SHP77 treated with DMSO at 0.1 percent for 48 hours (cell line): ENCODE data around the gene NOP16.
"Not testable (repeated sequence)": the region's sequence is repeated elsewhere in the genome, so short reads cannot be mapped to it uniquely, and the experiment has no call there.

ENCODE experiments used
- DNase-seq: peaks from one replicate; lab custom pipeline; 2025; lab: John Stamatoyannopoulos, UW

NOP16 gene

GRCh38 chr5:176409765-176410164 lies 21.4 kb upstream of the NOP16 start:
- DNase-seq: no peak

- DNase-seq: no peak
Measured at GRCh38 chr5:176408590-176408989, 20.2 kb upstream of the NOP16 start.

- DNase-seq: not testable (repeated sequence)
Measured at GRCh38 chr5:176408252-176408573, 19.8 kb upstream of the NOP16 start.

DNA sequence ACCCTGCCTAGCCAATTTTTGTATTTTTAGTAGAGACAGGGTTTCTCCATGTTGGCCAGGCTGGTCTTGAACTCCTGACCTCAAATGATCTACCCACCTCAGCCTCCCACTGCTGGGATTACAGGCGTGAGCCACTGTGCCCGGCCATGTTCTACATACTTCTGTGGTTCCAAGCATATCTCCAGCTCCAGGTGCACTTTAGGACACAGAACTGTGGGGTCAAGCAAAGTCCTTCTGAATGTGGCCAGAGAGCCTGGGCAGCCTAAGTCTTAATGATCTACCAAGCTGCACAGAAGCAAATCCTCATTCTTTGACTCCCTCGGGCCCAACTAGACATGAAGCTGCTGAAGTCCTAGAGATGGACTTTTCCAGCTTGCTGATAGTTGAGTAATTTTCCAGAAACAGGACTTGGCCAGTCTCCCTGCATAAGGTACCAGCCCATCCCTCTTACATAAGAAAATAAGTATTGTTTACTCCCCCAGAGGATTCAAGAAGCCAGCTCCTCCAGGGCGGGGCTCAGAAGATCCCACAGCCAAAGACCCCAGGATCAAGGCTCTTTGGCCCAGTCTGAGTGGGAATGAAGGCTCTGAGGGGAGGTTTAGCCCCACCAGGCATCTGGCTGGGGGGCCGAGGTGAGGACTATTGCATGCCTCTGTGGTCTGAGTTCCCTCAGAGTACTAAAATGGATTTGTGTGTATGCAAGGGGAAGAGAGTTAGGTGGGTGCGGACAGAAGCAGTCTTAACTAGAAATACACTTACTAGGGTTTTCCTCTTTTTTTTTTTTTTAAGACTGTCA lies 19.3 kb upstream of the NOP16 start:
- DNase-seq: no peak

DNA sequence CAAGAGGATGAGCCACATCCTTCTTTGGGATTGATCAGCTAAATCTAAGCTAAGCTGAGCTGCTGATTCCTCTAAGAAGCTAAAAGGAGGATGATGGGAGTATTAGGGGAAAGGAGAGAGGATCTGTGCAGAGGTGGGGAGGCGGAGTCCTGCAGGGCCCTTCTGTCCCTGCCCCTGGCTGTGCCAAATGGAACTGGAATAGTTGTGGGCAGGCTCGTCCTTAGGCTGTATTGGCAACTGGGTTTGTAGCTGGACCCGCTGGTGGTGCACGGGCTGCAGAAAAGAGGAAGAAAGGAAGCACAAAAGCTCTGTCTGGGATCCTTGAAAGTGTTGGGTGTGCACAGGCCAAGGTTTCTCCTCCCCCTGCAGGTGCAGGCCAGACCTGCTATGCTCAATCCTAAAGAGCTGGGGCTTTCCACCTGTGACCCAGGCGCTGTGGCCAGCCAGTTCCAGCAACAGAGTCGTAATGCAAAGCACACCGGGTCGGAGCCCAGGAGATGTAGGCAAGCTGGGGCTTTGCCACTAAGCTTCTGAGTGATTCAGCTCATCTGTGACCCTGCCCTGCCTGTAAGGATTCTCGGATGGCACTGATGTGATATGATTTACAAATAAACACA lies 18.1 kb upstream of the NOP16 start:
- no peak for DNase-seq

DNA sequence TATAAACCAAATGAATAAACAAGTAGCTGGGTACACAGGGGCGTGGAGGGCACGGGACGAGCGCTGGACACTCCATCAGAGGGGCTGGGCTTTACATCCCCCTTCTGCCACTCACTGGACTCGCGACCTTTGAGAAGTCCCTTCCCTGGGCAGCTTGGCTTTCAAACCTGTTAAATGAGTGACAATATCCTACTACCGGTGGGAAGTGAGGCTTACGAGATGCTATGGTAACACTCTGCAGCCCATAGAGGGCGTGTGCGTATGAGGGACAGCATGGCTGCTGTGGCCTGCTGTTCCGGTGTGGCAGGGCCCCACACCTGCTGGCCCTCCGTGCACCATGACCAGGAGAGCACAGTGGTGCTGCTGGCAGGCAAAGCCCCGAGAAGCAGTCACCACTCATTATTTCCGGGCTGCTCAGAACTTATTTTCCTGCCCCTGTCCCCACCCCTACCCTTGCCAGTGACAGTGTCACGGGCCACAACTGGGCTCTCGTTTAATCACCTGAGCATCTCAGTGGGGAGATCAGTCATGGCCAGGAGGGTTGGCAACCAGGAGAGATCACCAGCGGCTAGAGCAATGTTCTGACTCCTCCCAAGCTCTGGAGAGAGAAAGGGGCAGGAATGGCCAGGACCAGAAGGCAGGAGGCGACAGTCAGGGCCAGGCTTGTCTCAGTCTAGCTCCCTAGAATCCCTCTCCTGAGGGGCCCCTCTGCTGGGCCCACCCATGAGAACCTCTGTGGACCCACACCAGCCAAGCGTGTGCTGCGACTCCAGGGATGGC lies 17.4 kb upstream of the NOP16 start:
- DNase-seq: no peak

GRCh38 chr5:176401281-176402205 lies 13.1 kb upstream of the NOP16 start:
- no peak for DNase-seq

DNA sequence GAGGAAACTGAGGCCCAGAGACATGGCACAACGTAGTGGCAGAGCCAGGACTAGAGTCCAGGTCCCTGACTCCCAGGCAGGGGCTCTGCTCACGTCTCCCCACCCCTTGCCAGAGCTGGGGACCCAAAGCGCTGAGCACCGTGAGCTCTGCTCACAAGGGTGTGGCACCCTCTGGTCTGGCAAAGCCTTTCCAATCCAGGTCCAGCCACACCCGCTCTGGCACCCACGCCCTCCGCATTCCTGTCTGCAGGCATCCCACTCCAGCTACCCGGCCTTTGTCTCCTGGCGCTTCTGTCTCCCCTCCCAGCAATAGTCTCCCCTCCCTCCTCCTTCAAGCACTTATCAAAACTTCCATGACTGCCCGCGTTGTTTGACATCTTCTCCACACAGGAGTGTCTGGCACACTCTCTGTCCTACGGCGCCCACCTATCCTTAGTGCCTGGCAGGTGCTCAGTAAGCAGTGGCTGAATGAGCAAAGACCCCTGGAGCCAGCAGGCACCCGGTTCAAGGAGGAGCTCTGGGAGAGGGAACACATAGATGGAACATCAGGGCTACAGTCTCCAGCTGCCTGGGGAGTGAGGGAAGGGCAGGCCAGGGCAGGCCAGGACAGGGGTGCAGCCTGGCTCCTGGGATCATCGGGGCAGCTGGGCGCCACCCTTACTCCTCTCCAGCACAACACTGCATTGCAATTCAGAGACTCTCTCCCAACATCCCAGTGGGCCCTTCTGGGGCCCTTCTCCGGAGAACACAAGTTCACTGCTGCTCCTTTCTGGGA lies 12.2 kb upstream of the NOP16 start:
- DNase-seq: no peak

DNA sequence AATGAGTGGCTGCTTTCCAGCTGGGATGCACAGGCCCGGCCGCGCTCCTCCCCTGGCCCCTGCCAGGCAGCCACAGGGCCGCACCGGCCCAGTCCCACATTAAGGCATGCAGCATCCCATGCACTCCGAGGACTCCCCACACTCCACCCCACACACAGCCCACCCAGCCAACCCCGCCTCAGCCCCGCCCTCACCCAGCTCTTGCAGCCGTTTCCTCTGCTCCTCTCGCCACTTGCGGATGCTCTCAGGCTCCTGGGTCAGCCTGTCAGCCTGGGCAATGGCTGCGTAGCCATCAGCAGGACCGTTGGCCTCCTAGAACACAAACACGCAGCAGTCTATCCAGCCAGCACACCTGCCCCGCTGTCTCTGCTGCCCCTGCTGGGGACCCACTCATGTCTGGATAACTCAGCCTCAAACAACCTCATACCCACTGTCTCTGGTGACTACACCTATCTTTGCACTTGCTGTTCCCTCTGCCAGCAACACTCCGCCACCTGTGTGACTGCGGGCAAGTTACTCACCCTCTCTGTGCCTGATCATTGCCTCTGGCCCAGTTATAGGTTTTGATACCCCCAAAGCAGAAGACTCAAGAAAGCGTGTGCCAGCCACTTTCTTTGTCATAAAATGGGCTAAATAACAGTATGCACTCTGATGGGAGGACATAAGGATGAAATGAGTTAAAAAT lies 9.5 kb upstream of the NOP16 start:
- DNase-seq: no peak

DNA sequence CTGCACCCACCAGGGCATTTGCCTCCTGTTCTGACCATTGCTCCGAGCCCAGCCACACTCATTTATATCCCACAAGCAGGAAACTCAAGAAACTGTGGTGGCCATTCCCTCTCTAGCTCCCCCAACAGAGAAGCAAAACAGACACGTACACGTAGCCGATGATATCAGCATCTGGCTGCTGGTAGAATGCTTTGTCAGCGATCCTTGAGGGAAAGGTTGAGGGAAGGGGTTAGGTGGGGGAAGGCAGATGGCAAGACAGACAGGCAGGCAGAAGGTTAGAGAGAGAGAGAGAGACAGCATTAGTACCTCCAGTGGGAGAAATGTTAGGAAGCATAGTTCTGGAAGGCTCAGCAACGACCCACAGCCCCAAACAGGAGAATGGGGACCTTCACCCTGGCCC lies 7.9 kb upstream of the NOP16 start:
- no peak for DNase-seq

DNA sequence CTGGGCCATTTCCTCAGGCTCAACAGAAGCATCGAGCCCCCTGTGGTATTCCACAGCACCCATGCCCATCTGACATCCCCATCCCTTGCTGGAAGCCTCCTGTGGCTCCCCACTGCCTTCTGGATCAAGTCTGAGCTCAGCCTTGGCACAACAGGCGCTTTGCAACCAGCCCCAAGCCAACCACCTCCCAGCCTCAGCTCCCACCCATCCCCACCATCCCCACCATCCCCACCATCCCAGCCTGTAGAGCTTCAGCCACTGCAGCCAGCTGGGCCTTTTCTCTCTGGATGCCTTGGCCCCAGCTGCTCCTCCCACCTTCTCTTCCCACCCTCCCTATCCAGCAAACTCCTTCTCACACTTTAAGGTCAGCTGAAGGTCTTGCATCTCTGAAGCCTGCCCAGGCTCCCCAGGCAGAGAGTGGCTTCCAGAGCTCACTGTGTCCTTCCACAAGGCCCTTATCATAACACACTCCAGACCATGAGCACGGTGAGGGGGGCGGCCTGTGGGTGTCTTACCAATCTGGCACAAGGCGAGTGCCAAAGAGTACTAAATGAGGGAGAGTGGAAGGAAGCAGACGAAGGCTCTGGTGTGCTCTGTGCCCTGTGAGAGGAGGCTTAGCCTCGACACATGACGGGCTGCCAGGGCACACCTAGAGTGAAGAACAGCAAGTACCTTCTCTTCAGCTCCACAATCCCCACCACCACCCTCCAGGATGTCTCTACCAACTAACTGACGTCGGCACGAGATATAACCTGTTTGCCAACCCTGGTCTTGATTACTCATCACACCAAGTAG lies 6.7 kb upstream of the NOP16 start:
- DNase-seq: no peak

DNA sequence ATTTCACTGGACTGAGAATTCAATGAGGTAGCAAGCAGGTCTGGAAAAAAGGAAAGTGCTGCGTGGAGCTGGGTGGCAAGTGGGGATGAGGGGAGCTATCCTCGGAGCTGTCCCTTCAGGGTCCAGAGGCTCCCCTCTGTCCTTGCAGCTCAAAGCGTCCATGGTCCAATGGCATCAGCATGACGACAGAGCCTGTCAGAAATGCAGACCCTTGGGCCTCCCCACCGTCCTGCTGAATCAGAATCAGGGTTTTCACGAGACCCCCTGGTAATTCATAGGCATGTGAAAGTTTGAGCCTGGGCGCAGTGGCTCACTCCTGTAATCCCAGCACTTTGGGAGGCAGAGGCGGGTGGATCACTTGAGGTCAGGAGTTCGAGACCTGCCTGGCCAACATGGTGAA lies 5.7 kb upstream of the NOP16 start:
- DNase-seq: no peak

DNA sequence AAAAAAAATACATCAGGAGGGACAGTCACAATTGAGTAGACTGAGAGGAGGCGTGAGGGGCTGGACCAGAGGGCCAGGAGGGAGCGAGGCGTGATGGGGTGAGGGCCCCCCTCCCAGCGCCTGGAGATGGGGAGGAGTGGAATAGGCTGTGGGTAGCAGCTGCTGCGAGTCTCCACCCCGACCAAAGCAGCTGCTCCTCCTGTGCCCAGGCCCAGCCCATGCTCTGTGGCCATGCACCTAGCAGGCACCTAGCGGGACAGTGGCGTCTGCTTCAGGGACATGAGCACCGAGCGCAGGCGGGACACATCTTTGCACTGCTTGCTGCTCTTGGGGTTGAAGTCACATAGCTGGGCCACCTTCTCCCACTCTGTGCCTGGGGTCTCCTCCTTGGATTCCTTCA lies 4.1 kb upstream of the NOP16 start:
- DNase-seq: no peak

GRCh38 chr5:176391999-176392398 lies 3.6 kb upstream of the NOP16 start:
- no peak for DNase-seq

GRCh38 chr5:176391479-176391878 lies 3.1 kb upstream of the NOP16 start:
- DNase-seq: no peak

GRCh38 chr5:176389135-176390123 lies 1.0 kb upstream of the NOP16 start:
- DNase-seq: no peak

- no peak for DNase-seq
Measured at GRCh38 chr5:176388003-176388443, 375 bp downstream of the NOP16 start.

DNA sequence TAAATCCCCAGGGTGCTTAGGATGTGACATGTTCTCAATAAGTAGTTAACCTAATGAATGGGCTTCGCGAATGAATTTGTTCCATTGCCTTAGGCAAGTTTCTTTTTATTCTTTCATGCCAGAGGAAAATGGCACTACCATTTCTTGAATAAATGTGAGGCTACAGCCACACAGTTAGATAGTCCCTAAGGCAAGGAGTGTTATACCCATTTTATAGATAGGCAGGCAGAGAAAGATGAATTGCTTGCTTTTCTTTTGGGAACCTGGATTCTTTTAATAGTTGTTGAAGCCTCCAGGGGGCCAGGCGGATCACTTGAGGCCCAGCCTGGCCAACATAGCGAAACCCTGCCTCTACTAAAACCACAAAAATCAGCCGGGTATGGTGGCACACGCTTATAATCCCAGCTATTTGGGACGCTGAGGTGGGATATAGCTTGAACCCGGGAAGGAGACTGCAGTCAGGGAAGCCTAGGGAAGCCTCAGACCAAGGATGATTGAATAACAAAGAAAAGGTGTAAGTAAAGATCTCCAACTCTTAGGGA lies 943 bp downstream of the NOP16 start:
- DNase-seq: no peak
